ENCODE data around the gene GNAQ. TPM values are rescaled to one million over a fixed set of nuclear protein-coding genes. Genes with fewer than 3 reads are reported as not detected.
"Not testable (repeated sequence)": the region's sequence is repeated elsewhere in the genome, so short reads cannot be mapped to it uniquely, and the experiment has no call there.

GNAQ gene
- total and polyA plus RNA-seq, 2 donors (not counting 1 experiment from before 2014, with no cell fraction given) = 0.60 to 1.4 TPM

DNA sequence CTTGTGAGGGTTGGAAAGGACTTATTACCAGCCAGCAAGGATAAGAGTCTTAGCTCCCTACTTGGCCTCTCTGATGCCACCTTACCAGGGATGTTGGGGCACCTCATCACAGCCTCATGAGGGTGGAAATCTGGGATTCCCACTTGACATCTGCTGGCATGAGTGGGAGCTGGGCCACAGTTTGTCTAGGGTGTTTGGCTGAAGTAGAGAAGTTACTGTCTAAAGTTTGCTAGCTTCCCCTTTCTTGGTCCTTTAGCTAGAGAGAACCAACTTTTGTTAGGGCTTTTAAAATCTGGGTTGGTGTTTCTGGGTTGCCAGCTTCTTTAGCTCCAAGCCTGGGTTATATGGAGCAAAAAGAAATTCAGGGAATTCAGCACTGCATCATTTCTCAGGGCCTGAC lies 326.0 kb downstream of the GNAQ start:
- peaks cover 0 to 5% (median 4%) of the 10 kb centered on the region in 3 donors for H3K9me3 ChIP-seq (ENCODE audit: control extremely low read depth in 1 of 3, control insufficient read depth in 2 of 3, insufficient read depth in 1 of 3, low read length in 2 of 3)
- Mint-ChIP-seq H3K9me3 (ENCODE audit: insufficient read depth) (no peaks in the 10 kb centered on the region), H3K4me3 (no peak overlapping the region), H3K4me1 (peaks cover 13% of the 10 kb centered on the region), H3K27ac (no peak overlapping the region), H3K27me3 (peaks cover 3% of the 10 kb centered on the region)
- no peak overlapping the region for H3K27ac ChIP-seq (ENCODE audit: low read length in 2 of 2)
- H3K79me2 ChIP-seq (ENCODE audit: control insufficient read depth, insufficient read depth, low read length) = no peaks in the 10 kb centered on the region
- H3K4me2 ChIP-seq (replicated peaks; ENCODE audit: low read depth, low read length, poor library complexity, severe bottlenecking) = no peak overlapping the region
- DNase-seq = no peak
- ChIA-PET CTCF (no interaction called here), POLR2A (no interaction called here)
- H2AFZ ChIP-seq (ENCODE audit: insufficient read depth, low read depth, low read length, poor library complexity, severe bottlenecking) = no peak overlapping the region
- H4K20me1 ChIP-seq (ENCODE audit: control insufficient read depth, insufficient read depth, low read length, poor library complexity, severe bottlenecking) = no peaks in the 10 kb centered on the region
- no peak overlapping the region for H3K9ac ChIP-seq (ENCODE audit: low read length)
- H3K4me3 ChIP-seq (ENCODE audit: control extremely low read depth in 1 of 5, extremely low read depth in 1 of 5, insufficient read depth in 1 of 5, low read depth in 2 of 5, low read length in 4 of 5) = no peak overlapping the region
- no peaks in the 10 kb centered on the region for H3K27me3 ChIP-seq (replicated peaks in 1 of 4; ENCODE audit: control extremely low read depth in 1 of 4, control insufficient read depth in 3 of 4, insufficient read depth in 4 of 4, low read length in 3 of 4)
- intact Hi-C loops (cut with micrococcal nuclease) = no loop called here
- no peak for TF ChIP-seq EZH2 (IDR thresholded peaks at IDR 0.05; ENCODE audit: borderline replicate concordance, insufficient read depth, low read depth, low read length, poor library complexity, severe bottlenecking)
- TF ChIP-seq, protein P1, sequence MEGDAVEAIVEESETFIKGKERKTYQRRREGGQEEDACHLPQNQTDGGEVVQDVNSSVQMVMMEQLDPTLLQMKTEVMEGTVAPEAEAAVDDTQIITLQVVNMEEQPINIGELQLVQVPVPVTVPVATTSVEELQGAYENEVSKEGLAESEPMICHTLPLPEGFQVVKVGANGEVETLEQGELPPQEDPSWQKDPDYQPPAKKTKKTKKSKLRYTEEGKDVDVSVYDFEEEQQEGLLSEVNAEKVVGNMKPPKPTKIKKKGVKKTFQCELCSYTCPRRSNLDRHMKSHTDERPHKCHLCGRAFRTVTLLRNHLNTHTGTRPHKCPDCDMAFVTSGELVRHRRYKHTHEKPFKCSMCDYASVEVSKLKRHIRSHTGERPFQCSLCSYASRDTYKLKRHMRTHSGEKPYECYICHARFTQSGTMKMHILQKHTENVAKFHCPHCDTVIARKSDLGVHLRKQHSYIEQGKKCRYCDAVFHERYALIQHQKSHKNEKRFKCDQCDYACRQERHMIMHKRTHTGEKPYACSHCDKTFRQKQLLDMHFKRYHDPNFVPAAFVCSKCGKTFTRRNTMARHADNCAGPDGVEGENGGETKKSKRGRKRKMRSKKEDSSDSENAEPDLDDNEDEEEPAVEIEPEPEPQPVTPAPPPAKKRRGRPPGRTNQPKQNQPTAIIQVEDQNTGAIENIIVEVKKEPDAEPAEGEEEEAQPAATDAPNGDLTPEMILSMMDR (IDR thresholded peaks at IDR 0.05) = no peak
- no peaks in the 10 kb centered on the region for H3K36me3 ChIP-seq (replicated peaks in 1 of 2; ENCODE audit: control extremely low read depth in 1 of 2, control insufficient read depth in 1 of 2, extremely low read depth in 1 of 2, insufficient read depth in 2 of 2, low read length in 1 of 2)
- no peak for ATAC-seq (ENCODE audit: low read depth)
- peaks cover 12 to 14% of the 10 kb centered on the region in 2 donors for H3K4me1 ChIP-seq (ENCODE audit: control insufficient read depth in 2 of 2, insufficient read depth in 2 of 2, low read length in 2 of 2)

DNA sequence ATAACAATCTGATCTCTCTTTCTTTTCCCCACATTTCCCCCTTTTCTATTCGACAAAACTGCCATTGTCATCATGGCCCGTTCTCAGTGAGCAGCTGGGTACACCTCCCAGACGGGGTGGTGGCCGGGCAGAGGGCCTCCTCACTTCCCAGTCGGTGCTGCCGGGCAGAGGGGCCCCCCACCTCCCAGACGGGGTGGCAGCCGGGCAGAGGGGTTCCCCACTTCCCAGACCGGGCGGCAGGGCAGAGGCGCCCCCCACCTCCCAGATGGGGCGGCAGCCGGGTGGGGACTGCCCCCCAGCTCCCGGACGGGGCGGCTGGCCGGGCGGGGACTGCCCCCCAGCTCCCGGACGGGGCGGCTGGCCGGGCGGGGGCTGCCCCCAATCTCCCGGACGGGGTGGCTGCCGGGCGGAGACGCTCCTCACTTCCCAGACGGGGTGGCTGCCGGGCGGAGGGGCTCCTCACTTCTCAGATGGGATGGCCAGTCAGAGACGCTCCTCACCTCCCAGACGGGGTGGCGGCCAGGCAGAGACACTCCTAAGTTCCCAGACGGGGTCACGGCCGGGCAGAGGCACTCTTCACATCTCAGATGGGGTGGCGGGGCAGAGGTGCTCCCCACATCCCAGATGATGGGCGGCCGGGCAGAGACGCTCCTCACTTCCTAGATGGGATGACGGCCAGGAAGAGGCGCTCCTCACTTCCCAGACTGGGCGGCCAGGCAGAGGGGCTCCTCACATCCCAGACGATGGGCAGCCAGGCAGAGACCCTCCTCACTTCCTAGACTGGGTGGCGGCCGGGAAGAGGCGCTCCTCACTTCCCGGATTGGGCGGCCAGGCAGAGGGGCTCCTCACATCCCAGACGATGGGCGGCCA lies 328.9 kb downstream of the GNAQ start:
- H3K4me3 ChIP-seq (ENCODE audit: control extremely low read depth in 1 of 5, extremely low read depth in 1 of 5, insufficient read depth in 1 of 5, low read depth in 2 of 5, low read length in 4 of 5); DNase-seq; CTCF ChIA-PET; H3K4me2 ChIP-seq (replicated peaks; ENCODE audit: low read depth, low read length, poor library complexity, severe bottlenecking); H2AFZ ChIP-seq (ENCODE audit: insufficient read depth, low read depth, low read length, poor library complexity, severe bottlenecking); H3K4me1 ChIP-seq (ENCODE audit: control insufficient read depth in 2 of 2, insufficient read depth in 2 of 2, low read length in 2 of 2); H3K9ac ChIP-seq (ENCODE audit: low read length); H3K27ac ChIP-seq (ENCODE audit: low read length in 2 of 2); H3K27ac Mint-ChIP-seq; ATAC-seq (ENCODE audit: low read depth); H3K4me3 Mint-ChIP-seq; H4K20me1 ChIP-seq (ENCODE audit: control insufficient read depth, insufficient read depth, low read length, poor library complexity, severe bottlenecking); H3K27me3 ChIP-seq (replicated peaks in 1 of 4; ENCODE audit: control extremely low read depth in 1 of 4, control insufficient read depth in 3 of 4, insufficient read depth in 4 of 4, low read length in 3 of 4); H3K36me3 ChIP-seq (replicated peaks in 1 of 2; ENCODE audit: control extremely low read depth in 1 of 2, control insufficient read depth in 1 of 2, extremely low read depth in 1 of 2, insufficient read depth in 2 of 2, low read length in 1 of 2); H3K9me3 Mint-ChIP-seq (ENCODE audit: insufficient read depth); POLR2A ChIA-PET; H3K4me1 Mint-ChIP-seq; intact Hi-C loops (cut with micrococcal nuclease); H3K79me2 ChIP-seq (ENCODE audit: control insufficient read depth, insufficient read depth, low read length); H3K9me3 ChIP-seq (ENCODE audit: control extremely low read depth in 1 of 3, control insufficient read depth in 2 of 3, insufficient read depth in 1 of 3, low read length in 2 of 3): not testable (repeated sequence)
- peaks cover 11% of the 10 kb centered on the region for H3K27me3 Mint-ChIP-seq
- 98% methylated on average over 36 of the region's 52 CpGs for WGBS (ENCODE audit: insufficient coverage)

Measured in B cell (primary cell).